ENCODE results near the gene FADS3. TPM values are rescaled to one million over a fixed set of nuclear protein-coding genes. Genes with fewer than 3 reads are reported as not detected.
A peak's percentile ranks its signal among the peaks of the same experiment; 100 is the strongest.

Gene FADS3, protein sequence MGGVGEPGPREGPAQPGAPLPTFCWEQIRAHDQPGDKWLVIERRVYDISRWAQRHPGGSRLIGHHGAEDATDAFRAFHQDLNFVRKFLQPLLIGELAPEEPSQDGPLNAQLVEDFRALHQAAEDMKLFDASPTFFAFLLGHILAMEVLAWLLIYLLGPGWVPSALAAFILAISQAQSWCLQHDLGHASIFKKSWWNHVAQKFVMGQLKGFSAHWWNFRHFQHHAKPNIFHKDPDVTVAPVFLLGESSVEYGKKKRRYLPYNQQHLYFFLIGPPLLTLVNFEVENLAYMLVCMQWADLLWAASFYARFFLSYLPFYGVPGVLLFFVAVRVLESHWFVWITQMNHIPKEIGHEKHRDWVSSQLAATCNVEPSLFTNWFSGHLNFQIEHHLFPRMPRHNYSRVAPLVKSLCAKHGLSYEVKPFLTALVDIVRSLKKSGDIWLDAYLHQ
- 10 to 100 TPM; 10.9 to 27.8 (median 18.3) TPM for total RNA-seq

DNA sequence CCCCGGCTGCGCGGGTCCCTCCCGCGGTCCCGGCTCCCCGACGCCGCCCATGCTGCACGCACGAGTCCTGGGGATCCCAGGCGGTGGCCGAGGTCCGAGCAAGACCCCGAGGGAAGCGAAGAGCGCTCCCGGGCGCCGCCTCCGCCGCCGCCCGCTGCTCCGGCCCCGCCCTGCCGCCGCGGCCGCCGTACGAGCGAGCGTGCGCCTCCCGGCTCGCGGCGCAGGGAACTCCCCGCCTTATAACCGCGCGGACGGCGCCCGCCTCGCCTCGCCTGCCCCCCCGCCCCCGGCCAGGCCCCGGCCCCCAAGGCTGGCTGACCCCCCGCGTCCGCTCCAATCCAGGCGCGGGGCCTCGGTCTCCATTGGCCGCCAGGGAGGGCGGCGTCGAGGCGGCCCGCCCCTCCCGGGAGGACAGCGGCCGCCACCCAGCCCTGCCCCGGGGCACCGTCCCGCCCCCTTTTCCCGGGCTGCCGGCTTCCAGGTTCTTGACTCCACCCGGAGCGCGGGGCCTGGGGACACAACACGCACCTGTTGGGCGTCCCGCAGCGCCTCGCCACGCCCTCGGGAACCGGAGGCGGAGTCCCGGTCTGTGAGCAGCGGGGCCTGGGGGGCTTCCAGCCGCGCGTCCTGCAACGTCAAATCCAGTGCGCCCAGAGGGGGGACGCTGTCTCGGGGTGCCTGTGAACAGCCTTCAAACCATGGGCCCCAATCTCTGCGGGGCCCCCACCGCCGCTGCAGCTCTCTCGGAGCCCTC lies at the start of gene FADS3:
FADS3 (minus strand) TSS at position 215 of the 754 bp plus-strand sequence; CDS start at position 51, 164 bp downstream.
- intact Hi-C loops (cut with DNase I; ENCODE audit: low total_unique reads) = no loop called here
- WGBS, 2 donors = 0 to 1% methylated on average over 1 to 27 of the region's 96 CpGs
- peak within 1 kb of the TSS; percentile 50 for H3K4me3 ChIP-seq (ENCODE audit: low read depth, poor library complexity, severe bottlenecking)
- peak; percentile 67 to 96 for DNase-seq (ENCODE audit: low spot score in 2 of 2)
- no peak for TF ChIP-seq CTCF (IDR thresholded peaks at IDR 0.05)
- no peak for TF ChIP-seq POLR2A (IDR thresholded peaks at IDR 0.05)

DNA sequence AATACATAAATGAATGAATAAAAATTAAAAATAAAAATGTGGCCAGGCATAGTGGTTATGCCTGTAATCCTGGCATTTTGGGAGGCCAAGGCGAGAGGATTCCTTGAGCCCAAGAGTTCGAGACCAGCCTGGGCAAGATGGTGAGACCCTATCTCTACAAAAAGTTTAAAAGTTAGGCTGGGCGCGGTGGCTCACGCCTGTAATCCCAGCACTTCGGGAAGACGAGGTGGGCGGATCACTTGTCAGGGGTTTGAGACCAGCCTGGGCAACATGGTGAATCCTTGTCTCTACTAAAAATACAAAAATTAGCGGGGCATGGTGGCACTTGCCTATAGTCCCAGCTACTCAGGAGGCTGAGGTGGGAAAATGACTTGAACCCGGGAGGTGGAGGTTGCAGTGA lies 49.1 kb upstream of the FADS3 start:
- peak in 1 of 2 donors; percentile 57 for DNase-seq (ENCODE audit: low spot score in 2 of 2)
- intact Hi-C loops (cut with DNase I; ENCODE audit: low total_unique reads) = no loop called here
- no peak for TF ChIP-seq POLR2A (IDR thresholded peaks at IDR 0.05)
- TF ChIP-seq CTCF (IDR thresholded peaks at IDR 0.05) = no peak

GRCh38 chr11:61935861-61936260 lies 44.5 kb upstream of the FADS3 start:
- no peak for DNase-seq (ENCODE audit: low spot score in 2 of 2)
- no peak for TF ChIP-seq CTCF (IDR thresholded peaks at IDR 0.05)
- TF ChIP-seq POLR2A (IDR thresholded peaks at IDR 0.05) = no peak
- no peak overlapping the region for H3K4me3 ChIP-seq (ENCODE audit: low read depth, poor library complexity, severe bottlenecking)
- intact Hi-C loops (cut with DNase I; ENCODE audit: low total_unique reads) = no loop called here
- 80 to 86% methylated on average over 2 of the region's 2 CpGs for WGBS, 2 donors

More for the DNA sequence above, 49.1 kb upstream of the FADS3 start:
- WGBS, 2 donors = 89 to 94% methylated on average over 10 of the region's 10 CpGs
- H3K4me3 ChIP-seq (ENCODE audit: low read depth, poor library complexity, severe bottlenecking) = no peak overlapping the region

DNA sequence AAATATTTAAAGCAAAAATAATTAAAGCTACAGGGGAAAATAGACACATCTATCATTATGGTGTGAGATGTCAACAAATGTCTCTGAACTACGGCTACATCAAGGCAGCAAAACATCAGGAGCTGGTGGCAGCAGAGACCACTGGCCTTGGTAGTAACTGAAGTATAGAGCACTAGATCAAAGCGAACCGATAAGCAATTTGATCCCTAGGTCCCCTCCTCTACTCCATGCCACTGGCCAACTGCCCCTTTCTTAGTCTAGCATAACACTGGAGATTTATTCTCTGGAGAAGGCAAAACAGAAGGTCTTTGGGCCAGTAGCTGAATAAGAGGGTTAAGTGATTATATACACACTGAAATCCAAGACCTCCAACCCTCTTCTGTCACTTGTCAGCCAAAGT lies 39.6 kb upstream of the FADS3 start:
- DNase-seq (ENCODE audit: low spot score in 2 of 2) = no peak
- no peak overlapping the region for H3K4me3 ChIP-seq (ENCODE audit: low read depth, poor library complexity, severe bottlenecking)
- TF ChIP-seq POLR2A (IDR thresholded peaks at IDR 0.05) = no peak
- no peak for TF ChIP-seq CTCF (IDR thresholded peaks at IDR 0.05)
- intact Hi-C loops (cut with DNase I; ENCODE audit: low total_unique reads) = no loop called here
- WGBS, 2 donors = 83 to 93% methylated on average over 3 of the region's 3 CpGs

GRCh38 chr11:61928606-61929005 lies 37.3 kb upstream of the FADS3 start:
- no peak for DNase-seq (ENCODE audit: low spot score in 2 of 2)
- no peak overlapping the region for H3K4me3 ChIP-seq (ENCODE audit: low read depth, poor library complexity, severe bottlenecking)
- intact Hi-C loops (cut with DNase I; ENCODE audit: low total_unique reads) = no loop called here
- TF ChIP-seq POLR2A (IDR thresholded peaks at IDR 0.05) = no peak
- TF ChIP-seq CTCF (IDR thresholded peaks at IDR 0.05) = no peak
